ENCODE results near the gene NT5C3A.
"Not testable (repeated sequence)": the region's sequence is repeated elsewhere in the genome, so short reads cannot be mapped to it uniquely, and the experiment has no call there.

- TF ChIP-seq CTCF, POLR2A (IDR thresholded peaks at IDR 0.05): not testable (repeated sequence)
Measured at GRCh38 chr7:33004104-33004616, 58.4 kb downstream of the NT5C3A start.
